Endothelial cell of umbilical vein (primary cell): ENCODE data around the gene CUX1. TPM values are rescaled to one million over a fixed set of nuclear protein-coding genes. Genes with fewer than 3 reads are reported as not detected.

Experiments
- BruUV-seq: library from RNA; stranded (reverse); fragments of 400-500 nt; replicated peaks from 2 replicates; lab custom pipeline; 2021; lab: Mats Ljungman, UMichigan
- CTCF ChIA-PET: fragments of 300-600, 350-600 bp; sonication (Branson Sonifier 250); formaldehyde crosslinking; loops from one replicate; lab custom pipeline; 2021; ENCODE audit warnings: antibody characterized with exemption, inconsistent platforms; lab: Charles Lee
- POLR2A ChIA-PET: fragments of 300-600, 350-600 bp; sonication (Branson Sonifier 250); formaldehyde crosslinking; loops from one replicate; lab custom pipeline; 2021; ENCODE audit warnings: antibody characterized with exemption, inconsistent platforms; lab: Charles Lee
- DNase-seq: peaks from one replicate; pipeline ENCODE4 v3.0.0-alpha.2; 2011; ENCODE audit warnings: low read depth, low spot score
- FAIRE-seq: peaks from 2 replicates; lab custom pipeline; 2011; peaks lifted over from hg19 to GRCh38; lab: Jason Lieb, UNC
- H2AFZ ChIP-seq: 2 replicates; pipeline ENCODE4 v1.6.0; 2012; ENCODE audit warnings: low read depth, low read length, control low read depth, inconsistent platforms
- H3K27ac ChIP-seq: 2 replicates; pipeline ENCODE4 v1.5.1; 2011; ENCODE audit warnings: low read depth, mild to moderate bottlenecking, control low read depth, low read length, moderate library complexity; ENCODE audit not compliant: insufficient read depth
- H3K27me3 ChIP-seq, 2 experiments: 2 replicates each; pipeline versions ENCODE4 v1.6.0 to v1.6.1; 2011; ENCODE audit warnings: low read length in 2 of 2, mixed read lengths in 1 of 2; ENCODE audit not compliant: control insufficient read depth in 2 of 2, insufficient read depth in 2 of 2
- H3K36me3 ChIP-seq, 2 experiments: 2 replicates in 1 of 2; 3 replicates in 1 of 2; pipeline ENCODE4 v1.5.1; 2011; ENCODE audit warnings: low read length in 2 of 2, mild to moderate bottlenecking in 1 of 2, moderate library complexity in 1 of 2; ENCODE audit not compliant: control insufficient read depth in 2 of 2, insufficient read depth in 2 of 2; ENCODE audit errors: extremely low read depth in 1 of 2
- H3K4me1 ChIP-seq: 3 replicates; pipeline ENCODE4 v1.5.1; 2011; ENCODE audit warnings: mild to moderate bottlenecking, low read length; ENCODE audit not compliant: control insufficient read depth, insufficient read depth; ENCODE audit errors: extremely low read depth
- H3K4me2 ChIP-seq: 2 replicates; pipeline ENCODE4 v1.6.1; 2011; ENCODE audit warnings: low read length, control low read depth, mixed read lengths; ENCODE audit not compliant: insufficient read depth
- H3K4me3 ChIP-seq, 3 experiments: fragments of 200-600 bp in 1 of 3; sonication (generic), shearing (Covaris generic) in 1 of 3; replicated peaks in 1 of 3; 2 replicates each; pipeline ENCODE4 v1.5.1; 2011 to 2016; ENCODE audit warnings: control low read depth in 3 of 3, low read length in 3 of 3, mild to moderate bottlenecking in 2 of 3, inconsistent platforms in 1 of 3, low read depth in 1 of 3, moderate library complexity in 1 of 3; ENCODE audit not compliant: insufficient read depth in 1 of 3
- H3K79me2 ChIP-seq: 2 replicates; pipeline ENCODE4 v1.6.0; 2012; ENCODE audit warnings: low read length, inconsistent platforms; ENCODE audit not compliant: control insufficient read depth, insufficient read depth
- H3K9ac ChIP-seq: replicated peaks from 2 replicates; pipeline ENCODE3; 2011; ENCODE audit warnings: low read length, control low read depth; ENCODE audit not compliant: insufficient read depth; ENCODE audit errors: extremely low read depth
- H3K9me1 ChIP-seq: replicated peaks from 3 replicates; pipeline ENCODE4 v1.6.0; 2011; ENCODE audit warnings: mild to moderate bottlenecking, low read length; ENCODE audit not compliant: control insufficient read depth, insufficient read depth; ENCODE audit errors: extremely low read depth
- H3K9me3 ChIP-seq: replicated peaks from 2 replicates; pipeline ENCODE4 v1.5.1; 2012; ENCODE audit warnings: low read length, inconsistent platforms; ENCODE audit not compliant: control insufficient read depth, insufficient read depth
- H4K20me1 ChIP-seq: replicated peaks from 2 replicates; pipeline ENCODE3; 2011; ENCODE audit warnings: mild to moderate bottlenecking, low read length; ENCODE audit not compliant: control insufficient read depth, insufficient read depth; ENCODE audit errors: extremely low read depth
- EZH2 ChIP-seq: IDR thresholded peaks from 2 replicates; pipeline ENCODE4 v1.6.1; 2012; ENCODE audit warnings: borderline replicate concordance, low read depth, mild to moderate bottlenecking, moderate library complexity, low read length, inconsistent platforms; ENCODE audit not compliant: severe bottlenecking
- FOS ChIP-seq: IDR thresholded peaks from 2 replicates; pipeline ENCODE4 v1.6.1; 2011; ENCODE audit warnings: mild to moderate bottlenecking, low read length, moderate library complexity, borderline replicate concordance; ENCODE audit not compliant: insufficient read depth
- GATA2 ChIP-seq: IDR thresholded peaks from 2 replicates; pipeline ENCODE4 v1.7.0; 2011; ENCODE audit warnings: low read depth, mild to moderate bottlenecking, moderate library complexity, mixed read lengths, low read length; ENCODE audit not compliant: insufficient read length, insufficient read depth
- JUN ChIP-seq: IDR thresholded peaks from 2 replicates; pipeline ENCODE4 v1.6.1; 2011; ENCODE audit warnings: borderline replicate concordance, low read depth; ENCODE audit not compliant: insufficient read length, insufficient read depth
- MYC ChIP-seq: IDR thresholded peaks from one replicate; pipeline ENCODE4 v1.6.1; 2011; ENCODE audit warnings: mild to moderate bottlenecking, low read depth, low read length
- POLR2A ChIP-seq: IDR thresholded peaks from 2 replicates; pipeline ENCODE4 v1.6.1; 2012; ENCODE audit warnings: low read depth, mild to moderate bottlenecking, control low read depth, low read length
- POLR2AphosphoS5 ChIP-seq: IDR thresholded peaks from 2 replicates; pipeline ENCODE4 v1.6.1; 2012; ENCODE audit warnings: low read depth, mild to moderate bottlenecking, control low read depth, low read length, moderate library complexity; ENCODE audit not compliant: insufficient read depth
- dilution Hi-C: fragments of 300-500 bp; cut with MboI; formaldehyde crosslinking; loops from one replicate; pipeline ENCODE4 v1.15.0; 2019; ENCODE audit warnings: low sequenced_read_pairs; ENCODE audit not compliant: extremely low pct_ligation_motif_present
- intact Hi-C: fragments of 100-400 bp; cut with micrococcal nuclease; formaldehyde crosslinking; loops from one replicate; pipeline ENCODE4 v1.10.0; 2022
- polyA plus RNA-seq, 4 experiments: library from polyadenylated mRNA; depleted of rRNA in 3 of 4; stranded (reverse) in 3 of 4; unstranded in 1 of 4; fragments of >200 nt; gene quantifications; 2 replicates each; pipeline versions ENCODE4 v1.2.1 to v1.2.3, GENCODE V29; 2011 to 2012; ENCODE audit warnings: missing spikeins in 1 of 4
- total RNA-seq: library from RNA; stranded (reverse); gene quantifications from 2 replicates; pipeline ENCODE4 v1.2.3, GENCODE V29; 2021
- TF ChIP-seq, protein P1 (sequence below), 2 donors: IDR thresholded peaks; 1 replicate in 1 of 2; 2 replicates in 1 of 2; pipeline ENCODE4 v1.5.1; 2011; ENCODE audit warnings: low read length in 2 of 2, mild to moderate bottlenecking in 2 of 2, moderate library complexity in 2 of 2, control low read depth in 1 of 2, inconsistent platforms in 1 of 2, low read depth in 1 of 2; ENCODE audit not compliant: insufficient read depth in 1 of 2; ENCODE audit errors: extremely low read depth in 1 of 2
- TF ChIP-seq, protein P2 (sequence below): IDR thresholded peaks from 2 replicates; pipeline ENCODE4 v1.6.1; 2011; ENCODE audit not compliant: insufficient read depth, insufficient read length

The CUX1 gene
- total and polyA plus RNA-seq, 2 donors (not counting 3 experiments of a cell fraction or from before 2014, with no cell fraction given): 13.8 to 49.8 TPM

DNA sequence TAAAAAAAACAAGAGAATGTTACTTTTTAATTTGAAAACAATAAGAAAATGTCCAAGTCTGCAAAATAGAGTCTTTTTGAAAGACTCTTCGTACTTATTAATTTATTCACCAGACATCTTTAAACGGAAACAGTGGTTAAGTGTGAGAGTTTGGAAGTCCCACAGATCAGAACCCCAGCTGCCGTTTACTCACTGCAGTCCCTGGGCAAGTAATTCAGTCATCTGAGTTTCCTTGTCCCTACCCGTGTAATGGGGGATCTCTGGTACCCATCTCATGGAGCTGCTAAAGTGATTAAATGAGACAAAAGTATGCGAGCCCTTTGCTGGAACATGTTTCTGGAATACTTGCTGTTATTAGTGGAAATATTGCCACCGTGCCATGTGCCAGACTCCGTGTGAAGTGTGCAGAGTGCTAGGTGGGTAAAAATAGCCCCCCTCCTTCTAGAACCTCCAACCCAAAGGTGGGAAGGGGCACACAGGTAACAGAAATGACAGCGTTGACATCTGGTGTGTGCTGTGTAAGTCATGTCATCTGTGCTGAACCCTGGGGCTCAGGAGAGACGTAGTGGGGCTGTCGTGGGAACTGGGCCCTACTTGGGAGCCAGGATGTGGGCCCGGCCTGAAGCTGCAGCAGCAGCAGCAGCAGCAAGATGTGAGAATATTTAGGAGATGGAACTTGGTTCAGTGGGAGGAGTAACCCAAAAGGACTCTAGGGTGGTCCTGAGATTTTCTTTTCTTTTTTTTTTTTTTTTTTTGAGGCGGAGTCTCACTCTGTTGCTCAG lies 140.5 kb downstream of the CUX1 start:
- Histone ChIP-seq H3K27ac (no peak overlapping the region), H3K4me1 (peaks cover 10% of the 10 kb centered on the region), H3K4me3 (no peak overlapping the region), H3K9ac (no peak overlapping the region), H3K9me1 (no peaks in the 10 kb centered on the region), H3K27me3 (no peaks in the 10 kb centered on the region), H3K79me2 (peaks cover 4% of the 10 kb centered on the region), H3K4me2 (no peak overlapping the region), H2AFZ (no peak overlapping the region), H4K20me1 (no peaks in the 10 kb centered on the region), H3K9me3 (no peaks in the 10 kb centered on the region), H3K36me3 (no peaks in the 10 kb centered on the region)
- CTCF ChIA-PET: interaction anchor here (0.6 to 1.5 kb wide), 2 partner anchors 16 to 146 kb away, joined by 3 read pairs; no protein-coding TSS in a partner anchor
- TF ChIP-seq JUN: no peak
- TF ChIP-seq GATA2: no peak
- no peak for TF ChIP-seq POLR2A
- no peak for TF ChIP-seq EZH2
- TF ChIP-seq MYC: no peak
- TF ChIP-seq POLR2AphosphoS5: no peak
- TF ChIP-seq, protein P1, sequence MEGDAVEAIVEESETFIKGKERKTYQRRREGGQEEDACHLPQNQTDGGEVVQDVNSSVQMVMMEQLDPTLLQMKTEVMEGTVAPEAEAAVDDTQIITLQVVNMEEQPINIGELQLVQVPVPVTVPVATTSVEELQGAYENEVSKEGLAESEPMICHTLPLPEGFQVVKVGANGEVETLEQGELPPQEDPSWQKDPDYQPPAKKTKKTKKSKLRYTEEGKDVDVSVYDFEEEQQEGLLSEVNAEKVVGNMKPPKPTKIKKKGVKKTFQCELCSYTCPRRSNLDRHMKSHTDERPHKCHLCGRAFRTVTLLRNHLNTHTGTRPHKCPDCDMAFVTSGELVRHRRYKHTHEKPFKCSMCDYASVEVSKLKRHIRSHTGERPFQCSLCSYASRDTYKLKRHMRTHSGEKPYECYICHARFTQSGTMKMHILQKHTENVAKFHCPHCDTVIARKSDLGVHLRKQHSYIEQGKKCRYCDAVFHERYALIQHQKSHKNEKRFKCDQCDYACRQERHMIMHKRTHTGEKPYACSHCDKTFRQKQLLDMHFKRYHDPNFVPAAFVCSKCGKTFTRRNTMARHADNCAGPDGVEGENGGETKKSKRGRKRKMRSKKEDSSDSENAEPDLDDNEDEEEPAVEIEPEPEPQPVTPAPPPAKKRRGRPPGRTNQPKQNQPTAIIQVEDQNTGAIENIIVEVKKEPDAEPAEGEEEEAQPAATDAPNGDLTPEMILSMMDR (IDR thresholded peaks at IDR 0.05; ENCODE audit: extremely low read depth in 1 of 2, insufficient read depth in 1 of 2, low read depth in 1 of 2, low read length in 2 of 2): no peak
- TF ChIP-seq FOS: no peak
- TF ChIP-seq, protein P2, sequence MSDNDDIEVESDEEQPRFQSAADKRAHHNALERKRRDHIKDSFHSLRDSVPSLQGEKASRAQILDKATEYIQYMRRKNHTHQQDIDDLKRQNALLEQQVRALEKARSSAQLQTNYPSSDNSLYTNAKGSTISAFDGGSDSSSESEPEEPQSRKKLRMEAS: no peak
- DNase-seq (no peak), FAIRE-seq (no peak)
- intact Hi-C loops (loop anchor here (10.0 kb wide), 1 partner anchor 273 kb away; no protein-coding TSS in a partner anchor), dilution Hi-C loops (no loop called here)
- no TSS peak for BruUV-seq
- POLR2A ChIA-PET: no interaction called here
